Mesendoderm (in vitro differentiated cells): Measurements from ENCODE around the gene ASIC2.

Experiments used
- DNase-seq: peaks from one replicate; pipeline ENCODE4 v3.0.0; 2013
- H2AK5ac ChIP-seq: 2 replicates; pipeline ENCODE4 v1.6.1; 2013; ENCODE audit warnings: low read length, inconsistent platforms
- H2BK120ac ChIP-seq: 2 replicates; pipeline ENCODE4 v1.6.1; 2013; ENCODE audit warnings: low read depth, mild to moderate bottlenecking, low read length, moderate library complexity, mixed read lengths
- H2BK15ac ChIP-seq: replicated peaks from 2 replicates; pipeline ENCODE4 v1.6.1; 2013; ENCODE audit warnings: low read depth, mild to moderate bottlenecking, moderate library complexity
- H2BK5ac ChIP-seq: 2 replicates; pipeline ENCODE4 v1.6.1; 2013; ENCODE audit warnings: low read length, inconsistent platforms
- H3K18ac ChIP-seq: 2 replicates; pipeline ENCODE4 v1.6.1; 2013; ENCODE audit warnings: mild to moderate bottlenecking, low read length, mixed read lengths
- H3K23ac ChIP-seq: one replicate; pipeline ENCODE4 v1.6.1; 2013; ENCODE audit warnings: low read length
- H3K27ac ChIP-seq: 2 replicates; pipeline ENCODE4 v1.5.1; 2013; ENCODE audit warnings: low read depth, mild to moderate bottlenecking, inconsistent platforms, low read length, moderate library complexity
- H3K27me3 ChIP-seq: 2 replicates; pipeline ENCODE4 v1.6.1; 2013; ENCODE audit warnings: low read length, control low read depth, mild to moderate bottlenecking, inconsistent platforms; ENCODE audit not compliant: insufficient read depth, poor library complexity
- H3K36me3 ChIP-seq: 2 replicates; pipeline ENCODE4 v1.6.1; 2013; ENCODE audit warnings: low read length, inconsistent platforms; ENCODE audit not compliant: control insufficient read depth, insufficient read depth
- H3K4ac ChIP-seq: one replicate; pipeline ENCODE4 v1.6.1; 2013; ENCODE audit warnings: low read depth, mild to moderate bottlenecking, low read length, moderate library complexity
- H3K4me1 ChIP-seq: 2 replicates; pipeline ENCODE4 v1.6.1; 2013; ENCODE audit warnings: low read depth, low read length, inconsistent platforms; ENCODE audit not compliant: control insufficient read depth
- H3K4me2 ChIP-seq: 2 replicates; pipeline ENCODE4 v1.6.1; 2013; ENCODE audit warnings: low read length
- H3K4me3 ChIP-seq: 2 replicates; pipeline ENCODE4 v1.5.1; 2013; ENCODE audit warnings: mild to moderate bottlenecking, low read length
- H3K56ac ChIP-seq: one replicate; pipeline ENCODE4 v1.6.1; 2013; ENCODE audit warnings: low read length
- H3K79me1 ChIP-seq: 2 replicates; pipeline ENCODE4 v1.6.1; 2013; ENCODE audit warnings: low read length, inconsistent platforms
- H3K79me2 ChIP-seq: 2 replicates; pipeline ENCODE4 v1.6.1; 2013; ENCODE audit warnings: mild to moderate bottlenecking, low read length; ENCODE audit not compliant: control insufficient read depth, insufficient read depth
- H3K9ac ChIP-seq: 2 replicates; pipeline ENCODE4 v1.6.1; 2013; ENCODE audit warnings: low read length, inconsistent platforms
- H4K5ac ChIP-seq: one replicate; pipeline ENCODE4 v1.6.1; 2013; ENCODE audit warnings: low read length
- H4K8ac ChIP-seq: one replicate; pipeline ENCODE4 v1.6.1; 2013; ENCODE audit warnings: low read depth, mild to moderate bottlenecking, control low read depth, low read length, moderate library complexity
- WGBS: extraction: QIAGEN DNeasy Blood & Tissue Kit; methylation state at CpG from one replicate; pipeline ENCODE4 v1.1.7; 2013; ENCODE audit warnings: low lambda C conversion rate, missing lambda C conversion rate; ENCODE audit not compliant: insufficient coverage; ENCODE audit errors: extremely low coverage; 5-methylcytosine and 5-hydroxymethylcytosine counted together

The ASIC2 gene

GRCh38 chr17:33294994-33295393 lies 1.9 kb upstream of the ASIC2 start:
- H3K79me1 ChIP-seq, result no peaks in the 10 kb centered on the region
- H3K9ac ChIP-seq, result no peak overlapping the region
- no peaks in the 10 kb centered on the region for H3K79me2 ChIP-seq
- H3K27me3 ChIP-seq, result peaks cover 20% of the 10 kb centered on the region
- no peak overlapping the region for H3K18ac ChIP-seq
- H2BK5ac ChIP-seq, result no peak overlapping the region
- no peak overlapping the region for H3K4ac ChIP-seq
- H2BK15ac ChIP-seq, result no peak overlapping the region
- H3K4me3 ChIP-seq, result no peak overlapping the region
- H4K8ac ChIP-seq, result no peak overlapping the region
- no peak overlapping the region for H4K5ac ChIP-seq
- H2BK120ac ChIP-seq, result no peak overlapping the region
- H3K27ac ChIP-seq, result no peak overlapping the region
- DNase-seq, result no peak
- WGBS, result no CpG with 5 or more reads among the region's 1 CpG
- no peaks in the 10 kb centered on the region for H3K36me3 ChIP-seq
- no peak overlapping the region for H3K23ac ChIP-seq
- H3K56ac ChIP-seq, result no peak overlapping the region
- H3K4me1 ChIP-seq, result no peaks in the 10 kb centered on the region
- no peak overlapping the region for H2AK5ac ChIP-seq
- no peak overlapping the region for H3K4me2 ChIP-seq

GRCh38 chr17:33292201-33292980 lies 704 bp downstream of the ASIC2 start:
- no peak overlapping the region for H3K4me3 ChIP-seq
- peaks cover 20% of the 10 kb centered on the region for H3K27me3 ChIP-seq
- no peak overlapping the region for H2BK120ac ChIP-seq
- H3K27ac ChIP-seq, result no peak overlapping the region
- DNase-seq, result peak; percentile 61
- no peak overlapping the region for H2BK15ac ChIP-seq
- no peaks in the 10 kb centered on the region for H3K36me3 ChIP-seq
- H3K23ac ChIP-seq, result no peak overlapping the region
- H4K8ac ChIP-seq, result no peak overlapping the region
- no peak overlapping the region for H2AK5ac ChIP-seq
- H3K4me2 ChIP-seq, result peak overlapping the region; percentile 66
- peak overlapping the region; percentile 69 for H3K18ac ChIP-seq
- peak overlapping the region; percentile 70 for H3K9ac ChIP-seq
- H3K4me1 ChIP-seq, result no peaks in the 10 kb centered on the region
- H3K79me2 ChIP-seq, result no peaks in the 10 kb centered on the region
- H3K79me1 ChIP-seq, result no peaks in the 10 kb centered on the region
- H3K4ac ChIP-seq, result peak overlapping the region; percentile 57
- WGBS, result no CpG with 5 or more reads among the region's 72 CpGs
- no peak overlapping the region for H4K5ac ChIP-seq
- H3K56ac ChIP-seq, result peak overlapping the region; percentile 71
- no peak overlapping the region for H2BK5ac ChIP-seq

GRCh38 chr17:33291248-33292200 lies 1.6 kb downstream of the ASIC2 start:
- peak; percentile 73 for DNase-seq
- no peak overlapping the region for H3K27ac ChIP-seq
- no CpG with 5 or more reads among the region's 104 CpGs for WGBS
- no peak overlapping the region for H2AK5ac ChIP-seq
- peak overlapping the region; percentile 92 for H3K4me2 ChIP-seq
- H3K4ac ChIP-seq, result peak overlapping the region; percentile 57
- no peak overlapping the region for H2BK15ac ChIP-seq
- no peaks in the 10 kb centered on the region for H3K79me1 ChIP-seq
- no peaks in the 10 kb centered on the region for H3K79me2 ChIP-seq
- H2BK5ac ChIP-seq, result no peak overlapping the region
- peak overlapping the region; percentile 89 for H3K56ac ChIP-seq
- H3K23ac ChIP-seq, result peak overlapping the region; percentile 84
- H3K4me1 ChIP-seq, result no peaks in the 10 kb centered on the region
- H3K27me3 ChIP-seq, result peaks cover 20% of the 10 kb centered on the region
- peak overlapping the region; percentile 69 for H3K18ac ChIP-seq
- H3K4me3 ChIP-seq, result peak overlapping the region; percentile 34
- H4K5ac ChIP-seq, result no peak overlapping the region
- H3K36me3 ChIP-seq, result no peaks in the 10 kb centered on the region
- no peak overlapping the region for H2BK120ac ChIP-seq
- H3K9ac ChIP-seq, result peak overlapping the region; percentile 70
- no peak overlapping the region for H4K8ac ChIP-seq

GRCh38 chr17:33290253-33290652 lies 2.8 kb downstream of the ASIC2 start:
- H4K8ac ChIP-seq, result no peak overlapping the region
- no peak overlapping the region for H2BK5ac ChIP-seq
- H2BK120ac ChIP-seq, result no peak overlapping the region
- H3K4ac ChIP-seq, result no peak overlapping the region
- no peaks in the 10 kb centered on the region for H3K4me1 ChIP-seq
- no peak overlapping the region for H3K18ac ChIP-seq
- no peak overlapping the region for H2AK5ac ChIP-seq
- H3K4me2 ChIP-seq, result no peak overlapping the region
- peaks cover 20% of the 10 kb centered on the region for H3K27me3 ChIP-seq
- WGBS, result no CpG with 5 or more reads among the region's 8 CpGs
- no peak overlapping the region for H3K27ac ChIP-seq
- no peak overlapping the region for H3K4me3 ChIP-seq
- H3K9ac ChIP-seq, result peak overlapping the region; percentile 13
- DNase-seq, result no peak
- H3K79me2 ChIP-seq, result no peaks in the 10 kb centered on the region
- H3K36me3 ChIP-seq, result no peaks in the 10 kb centered on the region
- no peak overlapping the region for H3K56ac ChIP-seq
- H2BK15ac ChIP-seq, result no peak overlapping the region
- no peaks in the 10 kb centered on the region for H3K79me1 ChIP-seq
- no peak overlapping the region for H3K23ac ChIP-seq
- H4K5ac ChIP-seq, result no peak overlapping the region

- no peak overlapping the region for H4K8ac ChIP-seq
- peaks cover 14% of the 10 kb centered on the region for H3K27me3 ChIP-seq
- H3K4me2 ChIP-seq, result no peak overlapping the region
- H3K27ac ChIP-seq, result no peak overlapping the region
- no peak overlapping the region for H3K4ac ChIP-seq
- no peaks in the 10 kb centered on the region for H3K79me2 ChIP-seq
- H2AK5ac ChIP-seq, result no peak overlapping the region
- no peak overlapping the region for H3K56ac ChIP-seq
- peak; percentile 57 for DNase-seq
- no peak overlapping the region for H3K4me3 ChIP-seq
- H2BK120ac ChIP-seq, result no peak overlapping the region
- no peaks in the 10 kb centered on the region for H3K79me1 ChIP-seq
- no peak overlapping the region for H3K18ac ChIP-seq
- no peaks in the 10 kb centered on the region for H3K36me3 ChIP-seq
- no peak overlapping the region for H4K5ac ChIP-seq
- WGBS, result no CpG with 5 or more reads among the region's 1 CpG
- peak overlapping the region; percentile 15 for H3K9ac ChIP-seq
- H3K23ac ChIP-seq, result no peak overlapping the region
- no peak overlapping the region for H2BK15ac ChIP-seq
- no peak overlapping the region for H2BK5ac ChIP-seq
- no peaks in the 10 kb centered on the region for H3K4me1 ChIP-seq
Measured at GRCh38 chr17:33288954-33289353, 4.1 kb downstream of the ASIC2 start.
